ENCODE results near the gene TECRL.
A peak's percentile ranks its signal among the peaks of the same experiment; 100 is the strongest.

TECRL gene, protein sequence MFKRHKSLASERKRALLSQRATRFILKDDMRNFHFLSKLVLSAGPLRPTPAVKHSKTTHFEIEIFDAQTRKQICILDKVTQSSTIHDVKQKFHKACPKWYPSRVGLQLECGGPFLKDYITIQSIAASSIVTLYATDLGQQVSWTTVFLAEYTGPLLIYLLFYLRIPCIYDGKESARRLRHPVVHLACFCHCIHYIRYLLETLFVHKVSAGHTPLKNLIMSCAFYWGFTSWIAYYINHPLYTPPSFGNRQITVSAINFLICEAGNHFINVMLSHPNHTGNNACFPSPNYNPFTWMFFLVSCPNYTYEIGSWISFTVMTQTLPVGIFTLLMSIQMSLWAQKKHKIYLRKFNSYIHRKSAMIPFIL

DNA sequence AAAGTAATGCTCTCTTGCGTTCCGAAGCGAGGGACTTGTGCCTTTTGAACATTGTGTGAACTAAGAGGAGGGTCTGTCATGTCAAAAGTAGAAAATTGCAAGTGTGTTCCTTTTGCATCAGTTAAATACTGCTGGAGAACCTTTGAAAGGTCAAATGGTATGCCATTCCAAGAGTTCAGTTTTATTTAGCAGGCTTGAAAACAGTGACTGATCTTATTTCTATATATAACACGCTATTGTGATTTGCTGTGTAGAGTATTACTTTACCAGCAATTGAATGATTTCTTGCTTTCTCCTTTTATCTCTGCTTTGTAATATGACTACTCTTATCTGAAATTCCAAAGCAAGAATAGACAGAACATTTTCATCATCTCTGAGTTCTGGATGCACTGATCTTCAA is at the start of gene TECRL:
Gene TECRL, minus strand, starts transcription at position 151 of the 400 bp plus-strand sequence. Its CDS starts 99 bp downstream, at position 52.
- DNase-seq = no peak

DNA sequence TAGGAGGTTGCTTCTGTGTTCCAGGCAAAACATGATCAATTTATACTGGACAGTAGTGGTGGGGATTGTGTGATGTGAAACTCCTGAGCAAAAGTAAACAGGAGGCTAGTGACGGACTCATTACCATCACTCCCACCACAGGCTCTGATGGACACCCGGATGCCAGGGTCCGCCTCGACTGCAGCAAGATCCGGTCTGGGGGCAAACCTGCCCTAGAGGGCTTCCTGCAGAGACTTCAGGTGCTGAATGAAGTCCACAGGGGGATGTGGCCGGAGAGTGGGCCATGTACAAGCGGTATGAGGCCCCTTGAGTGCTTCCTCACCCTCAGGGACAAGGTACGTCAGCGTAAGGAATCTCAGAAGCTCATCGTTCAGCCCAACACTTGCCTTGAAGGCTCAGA is 23.4 kb upstream of the TECRL start:
- no peak for DNase-seq

DNA sequence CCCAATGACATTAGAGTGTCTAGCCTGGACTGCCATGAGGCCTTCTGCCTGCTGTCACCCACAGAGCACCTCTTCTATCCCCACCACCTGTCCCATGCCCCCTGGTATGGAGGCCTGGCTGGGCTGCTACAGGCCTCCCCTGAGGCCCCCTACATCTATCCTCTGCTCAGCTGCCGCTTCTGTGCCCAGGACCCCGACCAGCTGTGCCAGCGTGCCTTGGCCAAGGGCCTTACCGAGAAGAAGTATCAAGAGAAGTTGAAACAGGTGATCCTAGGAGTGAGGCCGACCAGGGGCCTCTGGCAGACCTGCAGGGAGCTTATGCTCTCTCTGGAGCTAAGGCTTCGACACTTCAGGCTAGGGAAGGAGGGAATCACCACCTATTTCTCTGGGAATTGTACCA is 21.7 kb upstream of the TECRL start:
- DNase-seq = no peak

DNA sequence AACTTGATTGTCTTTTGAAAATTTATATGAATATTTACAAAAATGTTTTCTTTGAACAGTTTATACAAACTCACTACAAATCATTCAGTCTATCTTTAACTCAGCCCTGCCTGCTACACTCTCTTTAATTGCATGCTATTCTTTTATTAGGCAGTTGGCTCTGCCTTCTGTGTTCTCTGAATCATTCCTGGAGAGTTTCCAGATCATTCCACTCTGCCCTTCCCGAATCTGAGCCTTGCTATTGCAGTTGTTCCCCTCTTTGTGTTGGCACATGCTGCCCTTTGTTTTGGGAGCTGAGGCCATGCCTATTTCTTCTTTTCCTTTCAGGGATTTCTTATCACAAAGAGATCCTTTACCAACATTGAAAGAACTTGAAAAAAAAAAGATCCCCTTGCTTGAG is 8.7 kb upstream of the TECRL start:
- DNase-seq = peak; percentile 29

DNA sequence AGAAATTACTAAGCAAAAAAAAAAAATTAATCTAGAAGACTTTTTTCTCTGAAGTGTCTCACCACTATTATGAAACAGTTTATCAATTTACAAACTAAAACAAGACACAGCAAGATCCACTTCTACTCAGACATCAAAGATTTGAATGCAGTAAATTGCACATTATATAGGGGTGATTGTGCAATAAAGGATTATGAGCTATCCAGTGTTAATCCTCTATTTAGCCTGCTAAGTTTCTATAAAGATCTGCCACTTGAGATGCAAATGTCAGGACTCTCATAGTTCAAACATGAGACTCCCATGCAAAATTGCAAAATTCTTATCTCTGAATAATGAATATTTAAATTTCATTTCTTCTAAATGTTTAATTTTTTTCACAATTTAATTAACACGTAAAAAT is 2.2 kb downstream of the TECRL start:
- no peak for DNase-seq

DNA sequence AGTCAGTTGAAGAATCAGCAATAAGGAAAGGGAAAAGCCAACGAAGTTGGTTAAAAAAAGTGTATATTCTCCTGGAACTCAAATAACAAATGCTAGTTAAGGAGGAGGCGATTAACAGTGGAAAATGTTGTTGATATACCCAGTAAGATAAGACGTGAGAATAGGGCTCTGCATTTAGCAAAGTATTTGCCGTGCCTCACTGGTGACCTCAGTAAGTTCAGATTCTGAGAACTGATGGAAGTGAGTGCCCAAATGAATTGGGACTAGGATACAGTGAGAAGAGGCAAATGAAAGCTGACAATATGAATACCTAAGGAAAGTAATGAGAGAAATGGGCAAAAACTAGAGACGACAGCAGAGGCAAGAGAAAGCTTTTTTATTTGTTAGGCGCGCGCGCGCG is 3.5 kb downstream of the TECRL start:
- no peak for DNase-seq

DNA sequence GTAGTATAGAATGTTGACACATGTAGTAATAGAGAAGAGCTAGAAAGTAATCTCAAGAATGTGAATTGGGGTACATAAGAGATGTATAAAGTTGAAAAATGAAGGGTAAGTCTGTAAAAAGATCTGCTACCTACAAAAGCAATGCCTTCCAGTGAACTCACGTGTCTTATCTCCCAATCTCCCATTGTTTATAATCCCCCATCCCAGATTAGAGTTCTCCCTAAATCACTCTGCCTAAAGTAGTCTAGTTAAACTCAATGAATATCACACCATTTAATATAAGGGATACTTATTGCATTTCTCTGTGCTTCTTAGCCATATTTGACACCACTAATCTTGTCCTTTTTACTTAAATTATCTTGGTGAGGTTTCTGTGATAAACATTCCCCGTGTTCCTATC is 6.6 kb downstream of the TECRL start:
- no peak for DNase-seq

DNA sequence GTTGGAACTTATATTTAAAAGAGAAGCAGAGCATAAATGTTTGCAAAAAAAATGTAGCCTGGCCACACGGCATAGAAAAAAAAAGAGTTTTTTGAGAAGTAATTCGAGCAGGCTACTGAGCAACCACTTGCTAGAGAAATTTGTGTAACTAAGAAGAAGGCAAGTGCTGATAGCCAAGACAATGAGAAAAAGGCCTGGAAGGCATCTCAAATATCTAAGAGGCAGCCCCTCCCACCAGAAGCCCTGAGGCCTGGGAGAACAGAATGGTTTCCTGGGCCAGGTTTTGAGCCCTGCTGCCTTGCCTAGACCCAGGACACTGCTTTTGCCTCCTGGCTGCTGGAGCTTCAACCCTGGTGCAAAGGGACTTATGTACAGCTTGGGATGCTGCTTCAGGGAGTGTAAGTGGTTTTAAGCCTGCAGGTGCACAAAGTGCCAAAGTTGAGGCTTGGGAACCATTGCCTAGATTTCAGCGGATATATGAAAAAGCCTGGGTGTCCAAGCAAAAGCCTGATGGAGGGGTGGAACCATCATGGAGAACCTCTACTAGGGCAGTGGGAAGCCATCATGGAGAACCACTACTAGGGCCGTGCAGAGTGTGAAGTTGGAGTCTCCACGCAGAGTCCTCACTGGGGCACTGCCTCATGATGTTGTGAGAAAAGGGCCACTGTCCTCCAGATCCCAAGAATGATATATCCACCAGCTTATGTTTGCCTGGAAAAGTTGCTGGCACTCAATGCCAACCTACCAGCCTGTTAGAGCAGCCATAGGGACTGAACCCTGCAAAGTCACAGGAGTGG is 9.7 kb downstream of the TECRL start:
- no peak for DNase-seq

DNA sequence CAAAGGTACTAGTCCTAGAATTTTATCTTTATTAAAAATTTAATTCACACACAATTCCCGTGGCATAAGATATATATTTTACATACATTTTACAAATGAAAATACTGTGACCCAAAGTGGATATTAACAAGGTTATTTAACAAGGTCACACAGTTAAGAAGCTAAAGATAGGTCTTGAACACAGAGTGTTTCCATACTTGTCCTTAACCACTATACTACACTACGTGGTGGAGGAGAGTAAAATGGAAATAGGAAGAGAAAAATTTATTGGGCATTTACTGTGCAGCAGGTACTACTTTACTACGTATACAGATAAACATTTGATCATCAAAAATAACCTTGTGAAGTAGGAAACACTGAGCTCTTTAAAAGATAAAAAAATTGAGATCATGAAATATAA is 14.8 kb downstream of the TECRL start:
- DNase-seq = no peak

DNA sequence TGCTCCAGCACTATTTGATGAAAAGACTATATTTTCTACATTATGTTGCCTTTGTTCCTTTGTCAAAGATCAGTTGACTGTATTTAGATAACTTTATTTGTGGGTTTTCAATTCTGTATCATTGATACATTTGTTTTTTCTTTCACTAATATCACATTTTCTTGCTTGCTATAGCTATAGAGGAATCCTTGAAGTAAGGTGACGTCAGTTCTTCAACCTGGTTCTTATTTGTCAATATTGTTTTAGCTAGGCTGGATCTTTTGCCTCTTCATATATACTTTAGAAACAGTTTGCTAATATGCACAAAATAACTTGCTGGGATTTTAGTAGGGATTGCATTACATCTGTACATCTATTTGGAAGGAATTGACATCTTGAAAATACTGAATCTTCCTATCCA is 21.0 kb downstream of the TECRL start:
- no peak for DNase-seq

DNA sequence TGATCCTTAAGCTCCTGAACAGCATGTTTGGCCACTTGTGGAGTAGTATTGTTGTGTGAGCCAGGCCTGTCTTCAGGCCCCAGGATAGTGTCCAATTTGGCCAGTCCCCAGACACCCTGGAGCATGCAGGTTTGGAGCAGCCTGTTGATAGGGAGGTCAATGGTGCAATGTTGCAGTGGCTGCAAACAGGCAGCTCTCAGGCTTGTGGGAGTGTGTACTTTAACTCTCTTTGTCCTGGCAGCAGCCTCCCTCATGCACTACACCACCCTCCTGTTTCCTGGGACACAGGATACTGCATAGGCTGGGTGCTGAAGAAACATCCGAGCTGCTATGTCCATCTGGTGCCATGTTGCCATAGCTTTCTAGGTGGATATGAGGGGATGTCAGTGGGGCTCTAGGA is 24.0 kb downstream of the TECRL start:
- DNase-seq = no peak

DNA sequence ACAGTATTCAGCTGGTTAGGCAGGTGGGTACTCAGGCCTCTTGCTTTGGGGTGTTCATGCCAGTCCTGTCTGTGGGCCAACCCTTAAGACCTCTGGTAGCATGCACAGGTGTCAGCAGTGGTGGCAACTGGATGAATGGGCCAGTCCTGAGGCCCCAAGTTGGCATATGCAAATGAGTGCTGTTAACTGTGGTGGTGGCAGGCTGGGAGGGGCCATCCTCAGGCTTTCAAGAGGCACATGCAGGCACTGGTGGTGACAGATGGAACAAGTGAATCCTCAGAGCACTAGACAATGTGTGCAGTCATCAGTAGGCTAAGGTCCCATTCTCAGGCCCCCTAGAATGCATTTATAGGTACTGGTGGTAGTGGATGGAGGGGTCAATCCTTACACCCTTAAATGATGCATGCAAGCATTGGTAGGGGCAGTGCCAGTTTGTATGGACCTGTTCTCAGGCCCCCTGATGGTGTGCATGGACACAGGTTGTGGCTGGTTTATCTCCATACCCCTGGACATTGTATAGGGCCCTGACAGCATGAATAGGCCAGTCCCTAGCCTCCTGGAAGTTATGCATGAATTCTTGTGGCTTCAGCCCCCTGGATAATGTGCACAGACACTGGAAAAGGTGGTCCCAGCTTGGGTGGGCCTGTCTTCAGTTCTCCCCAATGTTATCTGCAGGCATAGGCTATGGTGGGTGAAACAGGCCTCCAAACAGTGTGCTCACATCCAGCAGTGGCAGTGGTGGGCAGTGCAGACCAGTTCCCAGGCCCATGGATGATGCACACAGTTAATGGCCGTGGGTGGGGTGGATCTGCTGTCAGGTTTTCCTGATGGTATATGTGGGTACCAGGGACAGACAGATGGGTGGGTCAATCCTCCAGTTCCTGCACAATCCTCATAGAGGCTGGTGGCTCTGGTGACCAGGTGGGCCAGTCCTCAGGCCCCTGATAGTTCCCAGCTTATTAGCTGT is 24.7 kb downstream of the TECRL start:
- no peak for DNase-seq

DNA sequence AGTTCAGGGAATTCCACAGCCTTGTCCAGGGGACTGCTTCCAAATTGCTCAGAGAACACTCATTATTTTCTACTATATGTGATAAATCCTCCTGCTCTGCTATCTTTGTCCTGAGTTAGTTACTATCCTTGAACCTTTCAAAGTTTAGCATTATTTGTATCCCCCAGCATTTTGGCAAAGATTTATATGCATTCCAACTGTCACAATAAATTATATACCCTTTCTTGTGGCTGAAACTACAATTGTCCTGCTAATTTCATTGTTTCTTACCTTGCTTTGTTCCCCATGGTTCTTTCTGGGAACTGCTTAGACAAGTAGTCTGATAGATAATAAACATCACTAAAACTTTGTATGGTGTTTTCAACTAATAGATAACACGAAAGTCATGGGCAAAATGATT is 40.5 kb downstream of the TECRL start:
- DNase-seq = no peak

DNA sequence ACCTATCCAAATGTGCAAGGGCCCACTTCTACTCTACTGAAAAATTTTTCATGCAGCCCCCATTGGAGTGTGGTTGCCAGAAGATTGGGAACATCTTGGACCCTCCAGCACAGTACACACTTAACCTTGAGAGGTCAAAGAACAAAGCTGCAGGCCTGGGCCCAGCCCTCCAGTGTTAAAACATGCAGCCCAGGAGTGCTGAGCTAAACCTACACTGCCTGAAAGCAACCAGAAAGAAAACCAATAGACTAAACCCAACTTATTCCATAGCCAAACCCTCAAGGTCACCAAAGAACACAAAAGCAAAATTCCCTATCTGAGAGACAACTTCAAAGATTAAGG is 47.9 kb downstream of the TECRL start:
- DNase-seq = no peak

DNA sequence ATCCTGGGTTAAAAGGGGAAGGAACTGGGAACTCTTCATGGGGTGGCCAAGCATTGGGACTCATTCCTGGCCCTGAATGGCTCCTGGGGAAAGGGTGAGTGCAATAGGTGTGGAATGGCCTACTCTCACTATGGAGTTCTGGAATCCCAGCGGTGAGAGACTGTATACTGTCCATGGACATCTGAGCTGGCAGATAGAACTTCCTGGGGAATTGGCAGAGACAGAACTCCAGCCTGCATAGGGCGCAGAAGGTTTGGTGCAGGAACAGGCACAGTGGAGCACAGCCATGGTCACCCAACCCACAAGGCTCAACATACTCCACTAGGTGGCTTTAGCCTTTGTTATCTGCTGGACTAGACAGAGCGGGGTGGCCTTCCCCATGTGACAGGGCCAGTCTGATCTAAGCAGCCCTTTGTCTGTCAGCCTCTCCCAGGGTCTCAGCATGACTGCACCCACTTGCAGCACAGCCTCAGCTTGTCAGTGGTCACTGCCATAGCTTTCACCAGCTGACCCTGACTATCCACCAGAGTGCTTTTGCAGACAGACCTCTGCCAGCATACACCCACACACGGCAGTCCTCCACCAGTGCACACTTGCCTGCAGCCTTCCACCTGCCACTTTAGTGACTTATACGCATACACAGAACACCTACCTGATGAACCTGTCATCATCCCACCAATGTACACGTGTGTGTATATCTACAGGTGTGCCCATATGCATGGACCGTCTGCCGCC is 48.4 kb downstream of the TECRL start:
- DNase-seq = no peak

DNA sequence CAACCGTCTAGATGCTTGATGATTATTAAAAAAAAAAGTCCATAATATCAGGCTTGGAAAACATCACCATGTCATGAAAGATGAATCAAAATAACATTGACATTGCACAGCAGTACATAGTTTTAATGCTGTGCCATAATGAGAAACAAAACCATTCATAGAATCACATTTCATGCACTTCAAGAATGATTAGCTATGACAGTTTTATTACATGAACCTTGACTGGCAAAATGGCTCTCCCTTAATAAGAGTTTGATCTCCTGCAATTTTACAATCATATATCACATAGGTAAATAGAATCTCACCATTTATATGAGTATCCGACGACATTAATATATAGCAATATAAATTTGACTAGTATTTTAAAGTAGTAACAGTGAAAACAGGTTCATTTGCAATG is 49.8 kb downstream of the TECRL start:
- DNase-seq = no peak

DNA sequence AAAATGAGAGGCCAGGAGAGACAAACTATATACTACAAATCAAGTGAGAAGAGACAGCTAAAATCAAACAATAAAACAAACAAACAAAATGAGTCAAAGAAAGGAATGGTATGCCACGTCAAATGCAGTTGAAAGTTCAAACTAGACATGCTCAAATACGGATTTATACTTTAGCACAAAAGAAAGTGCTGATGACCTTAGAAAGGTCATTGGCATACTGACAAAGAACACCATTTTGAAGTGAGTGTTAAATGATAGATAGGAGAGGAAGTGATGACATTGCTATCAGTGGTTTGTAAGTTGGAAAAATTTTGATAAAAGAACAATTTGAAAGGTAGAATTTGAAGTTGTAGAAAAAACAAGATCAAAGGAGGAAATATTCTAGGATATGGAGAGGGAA is 55.3 kb downstream of the TECRL start:
- no peak for DNase-seq

DNA sequence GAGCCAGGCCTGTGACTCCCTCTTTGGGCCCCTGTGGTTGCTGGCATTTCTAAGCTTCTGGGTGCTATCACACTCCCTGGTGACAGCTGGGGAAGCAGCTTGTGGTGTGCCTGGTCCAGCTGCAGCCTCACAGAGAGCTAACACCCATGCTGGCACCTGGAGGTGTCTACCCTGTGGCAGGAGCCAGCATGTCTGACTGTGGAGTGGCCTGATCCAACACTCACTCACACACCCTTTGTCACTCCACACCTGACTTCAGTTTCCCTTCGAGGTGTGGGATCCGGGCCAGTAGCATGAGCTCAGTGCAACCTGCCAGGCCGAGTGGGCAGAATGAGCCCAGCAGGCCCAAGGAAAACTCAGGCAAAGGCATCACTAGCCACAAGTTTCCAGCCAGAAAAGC is 67.5 kb downstream of the TECRL start:
- no peak for DNase-seq

DNA sequence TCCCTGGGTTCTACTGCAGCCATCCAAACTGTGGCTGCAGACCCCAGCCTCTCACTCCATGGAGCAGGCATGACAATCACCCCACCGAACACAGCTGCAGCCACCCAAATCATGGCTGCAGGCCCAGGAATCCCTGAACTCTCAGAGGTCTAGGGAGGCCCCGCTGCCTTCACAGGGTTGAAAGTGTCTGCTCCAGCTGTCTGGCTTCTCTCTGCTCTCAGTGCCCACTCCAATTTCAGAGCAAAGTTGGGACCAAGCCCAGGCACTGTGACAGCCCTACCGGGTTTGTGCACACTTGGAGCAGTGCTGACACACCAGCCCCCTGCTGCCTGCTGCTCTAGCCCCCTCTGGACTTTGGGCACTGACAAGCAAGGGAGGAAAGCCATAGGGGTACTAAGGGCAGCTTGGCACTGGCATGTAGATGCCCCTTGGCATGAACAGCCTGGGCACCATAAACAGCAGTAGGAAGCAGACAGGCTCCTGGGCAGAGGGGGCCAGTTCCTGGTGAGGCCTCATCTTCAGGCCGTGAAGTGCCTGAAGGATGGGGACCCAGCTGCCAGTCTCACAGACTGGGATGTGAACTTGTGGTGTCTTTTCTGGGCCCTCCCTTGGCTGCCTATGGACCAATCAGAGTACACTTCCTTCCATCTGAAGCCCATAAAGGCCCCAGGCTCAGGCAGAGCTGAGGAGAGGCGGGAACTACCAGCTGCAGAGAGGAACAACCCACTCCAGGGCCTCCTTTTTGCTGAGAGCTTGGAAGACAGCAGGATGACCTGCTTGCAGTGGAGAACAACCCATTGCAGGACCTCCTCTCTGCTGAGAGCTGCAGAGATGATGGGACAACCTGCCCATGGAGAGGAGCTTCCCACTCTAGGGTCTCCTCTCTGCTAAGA is 68.8 kb downstream of the TECRL start:
- peak; percentile 57 for DNase-seq

DNA sequence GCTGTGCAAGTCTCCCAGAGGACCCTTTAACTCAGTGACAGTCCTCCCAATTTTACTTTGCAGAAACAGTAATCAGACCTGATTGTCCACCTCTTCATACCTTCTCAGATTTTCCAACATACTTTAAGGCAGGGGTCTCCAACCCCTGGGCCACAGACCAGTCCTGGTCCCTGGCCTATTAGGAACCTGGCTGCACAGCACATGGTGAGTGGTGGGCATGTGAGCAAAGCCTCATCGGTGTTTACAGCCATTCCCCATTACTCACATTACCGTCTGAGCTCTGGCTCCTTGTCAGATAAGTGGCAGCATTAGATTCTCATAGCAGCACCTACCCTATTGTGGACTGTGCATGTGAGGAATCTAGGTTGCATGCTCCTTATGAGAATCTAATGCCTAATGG is 74.3 kb downstream of the TECRL start:
- no peak for DNase-seq

DNA sequence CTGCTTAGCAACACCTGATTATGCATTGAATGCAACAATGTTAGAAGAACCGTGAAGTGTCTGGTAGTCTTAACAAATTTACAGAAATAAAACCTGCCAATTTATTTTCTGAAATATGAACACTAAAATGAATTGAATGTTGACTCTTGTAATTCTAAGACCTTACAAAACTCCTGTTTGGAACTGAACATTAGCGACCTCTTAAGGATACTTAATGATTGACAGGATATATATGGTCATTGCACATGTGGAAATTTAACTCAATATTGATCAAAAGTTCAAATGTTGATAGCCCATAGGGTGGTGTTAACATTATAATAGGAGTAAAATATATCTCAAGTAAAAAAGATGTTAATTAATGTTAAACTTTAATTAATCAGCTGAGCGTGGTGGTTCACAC is 79.1 kb downstream of the TECRL start:
- no peak for DNase-seq

DNA sequence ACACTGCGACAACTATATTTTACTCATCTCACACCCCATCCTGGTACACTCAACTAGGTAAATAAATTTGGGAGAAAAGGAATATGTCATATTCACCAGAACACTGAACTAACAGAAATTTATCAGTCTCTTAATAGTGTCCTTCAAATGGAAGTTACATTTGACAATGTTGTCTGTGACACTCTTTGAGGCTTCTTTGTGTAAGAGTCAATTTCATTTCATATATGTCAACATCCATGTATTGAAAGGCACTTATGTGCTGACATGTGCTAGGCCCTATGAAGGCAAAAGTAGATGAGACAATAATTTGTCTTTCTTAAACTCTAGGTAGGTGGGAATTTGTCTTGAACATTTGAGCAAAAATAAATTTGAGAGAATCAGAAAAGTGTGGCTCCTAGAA is 82.0 kb downstream of the TECRL start:
- DNase-seq = no peak
